Psoas muscle (tissue), 8 donors: ENCODE data around the gene SRM. TPM values are rescaled to one million over a fixed set of nuclear protein-coding genes. Genes with fewer than 3 reads are reported as not detected.
"Not testable (repeated sequence)": the region's sequence is repeated elsewhere in the genome, so short reads cannot be mapped to it uniquely, and the experiment has no call there.

Source experiments
- ATAC-seq, 4 donors: fragments of 200-7000 bp; cut with Tn5 transposase; one replicate each; pipeline ENCODE4 v1.9.1; 2020; ENCODE audit warnings: moderate library complexity in 3 of 4, mild to moderate bottlenecking in 2 of 4
- DNase-seq, 2 donors: peaks; one replicate each; pipeline ENCODE4 v3.0.0-alpha.2; 2020
- H3K27ac ChIP-seq: fragments of 200-600 bp; one replicate; pipeline ENCODE4 v1.8.0; 2022
- H3K27me3 ChIP-seq, 3 donors: fragments of 200-600 bp in 1 of 3; one replicate each; pipeline versions ENCODE4 v1.6.1 to v1.8.0; 2013 to 2022; ENCODE audit warnings: low read length in 2 of 3, mild to moderate bottlenecking in 2 of 3, moderate library complexity in 1 of 3; ENCODE audit not compliant: insufficient read depth in 3 of 3
- H3K36me3 ChIP-seq, 2 donors: fragments of 200-600 bp in 1 of 2; one replicate each; pipeline versions ENCODE4 v1.6.1 to v1.8.0; 2013 to 2022; ENCODE audit warnings: low read depth in 1 of 2, mild to moderate bottlenecking in 1 of 2, moderate library complexity in 1 of 2; ENCODE audit not compliant: insufficient read depth in 1 of 2
- H3K4me1 ChIP-seq: fragments of 200-600 bp; one replicate; pipeline ENCODE4 v1.8.0; 2022
- H3K4me3 ChIP-seq: fragments of 200-600 bp; one replicate; pipeline ENCODE4 v1.8.0; 2022; ENCODE audit warnings: mild to moderate bottlenecking
- H3K9me3 ChIP-seq: fragments of 200-600 bp; one replicate; pipeline ENCODE4 v1.8.0; 2022
- CTCF ChIP-seq: fragments of 200-600 bp; IDR thresholded peaks from one replicate; pipeline ENCODE4 v1.8.0; 2022; ENCODE audit warnings: antibody characterized with exemption
- WGBS, 3 donors: extraction: QIAGEN DNeasy Blood & Tissue Kit; methylation state at CpG; one replicate each; pipeline versions ENCODE4 v1.1.6 to v1.1.7; 2013; 5-methylcytosine and 5-hydroxymethylcytosine counted together
- intact Hi-C, 2 donors: fragments of 100-400 bp; cut with DNase I; formaldehyde crosslinking; loops; one replicate each; pipeline versions ENCODE4 v1.11.0 to v1.14.2; 2022
- polyA plus RNA-seq, 3 donors: library from polyadenylated mRNA; stranded (reverse); fragments of 200-250 nt; gene quantifications; one replicate each; pipeline ENCODE4 v1.2.3, GENCODE V29; 2013
- total RNA-seq, 4 donors: library from RNA; stranded (reverse); fragmentation: NEBNext Ultra II Directional in 2 of 4; extraction: Animal tissue kit (Norgen Biotek cat#: 25700) in 2 of 4; gene quantifications; one replicate each; pipeline versions ENCODE4 v1.2.1 to v1.2.4, GENCODE V29; 2021 to 2023
- donor health status: healthy with polysubstance abuse.
- donor health status: DM: no; HTN: no; CAD: no; lungs with moderate emphysema.
- donor health status: Bipolar disorder and iron deficiency.
- donor health status: healthy.
- donor health status: DM: yes; HTN: yes; CAD: no.
- donor health status: DM: no; HTN: no; CAD: no.
- donor health status: DM: no; HTN: no; CAD: no.
- donor health status: DM: yes; HTN: yes; CAD: no.

SRM gene
- total and polyA plus RNA-seq, 7 donors: 60.4 to 163 (median 79.3) TPM

- Histone ChIP-seq H3K36me3 (peaks cover 8 to 94% of the 10 kb centered on the region in 2 donors), H3K27ac (no peak overlapping the region), H3K27me3 (no peaks in the 10 kb centered on the region), H3K9me3 (no peaks in the 10 kb centered on the region), H3K4me3 (no peak overlapping the region), H3K4me1 (peaks cover 14% of the 10 kb centered on the region)
- no peak for TF ChIP-seq CTCF
- intact Hi-C loops: no loop called here
- ATAC-seq (no peak), DNase-seq (no peak)
- WGBS, 3 donors: 78 to 89% (median 81%) methylated on average over 2 of the region's 2 CpGs
Measured at GRCh38 chr1:11024874-11025203, 35.0 kb downstream of the SRM start.

GRCh38 chr1:11024154-11024873 lies 35.5 kb downstream of the SRM start:
- ATAC-seq (no peak), DNase-seq (no peak)
- no peaks in the 10 kb centered on the region for H3K9me3 ChIP-seq
- WGBS, 3 donors: 90 to 95% (median 91%) methylated on average over 3 of the region's 3 CpGs
- no peak for TF ChIP-seq CTCF
- peaks cover 14% of the 10 kb centered on the region for H3K4me1 ChIP-seq
- H3K4me3 ChIP-seq: no peak overlapping the region
- intact Hi-C loops: no loop called here
- peak overlapping the region; percentile 5 for H3K27ac ChIP-seq
- H3K36me3 ChIP-seq: peaks cover 8 to 94% of the 10 kb centered on the region in 2 donors
- no peaks in the 10 kb centered on the region for H3K27me3 ChIP-seq

GRCh38 chr1:11023201-11023600 lies 36.6 kb downstream of the SRM start:
- ATAC-seq (no peak), DNase-seq (no peak)
- no peak overlapping the region for H3K27ac ChIP-seq
- H3K27me3 ChIP-seq: no peaks in the 10 kb centered on the region
- no peaks in the 10 kb centered on the region for H3K9me3 ChIP-seq
- no peak overlapping the region for H3K4me3 ChIP-seq
- WGBS, 3 donors: 91 to 95% (median 92%) methylated on average over 14 of the region's 14 CpGs
- no peak for TF ChIP-seq CTCF
- intact Hi-C loops: no loop called here
- peaks cover 18% of the 10 kb centered on the region for H3K4me1 ChIP-seq
- H3K36me3 ChIP-seq: peaks cover 8 to 100% of the 10 kb centered on the region in 2 donors

- ATAC-seq (peak; percentile 76 to 88 (median 84)), DNase-seq (no peak)
- no peak for TF ChIP-seq CTCF
- intact Hi-C loops: loop anchor here in 1 of 2 donors (10.0 kb wide), 1 partner anchor 55 kb away; no protein-coding TSS in a partner anchor
- Histone ChIP-seq H3K27ac (peak overlapping the region; percentile 60), H3K27me3 (no peaks in the 10 kb centered on the region), H3K9me3 (no peaks in the 10 kb centered on the region), H3K4me3 (no peak overlapping the region), H3K36me3 (peaks cover 8 to 100% of the 10 kb centered on the region in 2 donors), H3K4me1 (peaks cover 35% of the 10 kb centered on the region)
- WGBS, 3 donors: 56 to 79% (median 62%) methylated on average over 7 of the region's 7 CpGs
Measured at GRCh38 chr1:11019971-11020370, 39.8 kb downstream of the SRM start.

GRCh38 chr1:11019358-11019757 lies 40.5 kb downstream of the SRM start:
- intact Hi-C loops: loop anchor here in 1 of 2 donors (10.0 kb wide), 1 partner anchor 55 kb away; no protein-coding TSS in a partner anchor
- H3K9me3 ChIP-seq, H3K4me3 ChIP-seq, DNase-seq, H3K27me3 ChIP-seq: not testable (repeated sequence)
- peaks cover 34% of the 10 kb centered on the region for H3K4me1 ChIP-seq
- 78 to 83% (median 81%) methylated on average over 8 of the region's 8 CpGs for WGBS, 3 donors
- peak in 2 of 4 donors; percentile 9 to 24 for ATAC-seq
- peaks cover 10 to 100% of the 10 kb centered on the region in 2 donors for H3K36me3 ChIP-seq
- H3K27ac ChIP-seq: peak overlapping the region; percentile 60
